Measurements from ENCODE around the gene C1QTNF12.

The C1QTNF12 gene

DNA sequence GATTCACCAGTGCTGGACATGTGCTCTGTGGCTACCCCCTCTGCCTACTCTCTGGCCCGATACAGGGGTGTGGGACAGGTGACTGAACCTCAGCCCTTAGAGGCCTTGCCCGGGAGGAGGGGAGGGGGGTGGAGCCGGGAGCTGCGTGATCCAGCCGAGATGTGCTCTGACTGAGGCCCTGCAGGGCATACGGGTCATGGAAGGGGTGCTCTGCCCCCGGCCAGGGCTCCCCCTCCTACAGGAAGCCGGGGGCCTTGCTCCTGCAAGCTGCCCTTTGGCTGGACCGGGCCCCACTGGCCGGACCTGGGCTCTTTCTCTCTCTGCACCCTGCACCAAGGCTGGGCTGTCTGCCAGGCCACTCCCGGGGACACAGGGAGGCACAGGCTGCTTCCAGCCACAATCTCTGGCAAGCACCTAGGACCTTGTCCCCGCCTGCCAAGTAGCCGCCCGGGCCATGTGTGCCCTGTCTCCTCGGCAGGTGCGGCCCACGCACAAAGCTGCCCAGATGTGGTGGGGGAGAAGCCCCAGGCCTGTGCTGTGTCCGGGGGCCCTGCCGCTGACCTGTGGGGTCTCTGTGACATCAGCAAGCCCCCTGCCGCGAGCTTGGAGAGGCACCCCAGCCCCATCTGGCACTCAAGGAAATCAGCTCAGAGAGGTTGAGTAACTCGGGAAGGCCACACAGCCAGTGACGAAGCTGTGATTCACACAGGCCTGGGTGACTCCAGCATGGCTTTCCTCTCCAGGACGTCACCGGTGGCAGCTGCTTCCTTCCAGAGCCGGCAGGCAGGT, 35.2 kb upstream of the C1QTNF12 start:
- no peak for DNase-seq (ENCODE audit: low spot score)

DNA sequence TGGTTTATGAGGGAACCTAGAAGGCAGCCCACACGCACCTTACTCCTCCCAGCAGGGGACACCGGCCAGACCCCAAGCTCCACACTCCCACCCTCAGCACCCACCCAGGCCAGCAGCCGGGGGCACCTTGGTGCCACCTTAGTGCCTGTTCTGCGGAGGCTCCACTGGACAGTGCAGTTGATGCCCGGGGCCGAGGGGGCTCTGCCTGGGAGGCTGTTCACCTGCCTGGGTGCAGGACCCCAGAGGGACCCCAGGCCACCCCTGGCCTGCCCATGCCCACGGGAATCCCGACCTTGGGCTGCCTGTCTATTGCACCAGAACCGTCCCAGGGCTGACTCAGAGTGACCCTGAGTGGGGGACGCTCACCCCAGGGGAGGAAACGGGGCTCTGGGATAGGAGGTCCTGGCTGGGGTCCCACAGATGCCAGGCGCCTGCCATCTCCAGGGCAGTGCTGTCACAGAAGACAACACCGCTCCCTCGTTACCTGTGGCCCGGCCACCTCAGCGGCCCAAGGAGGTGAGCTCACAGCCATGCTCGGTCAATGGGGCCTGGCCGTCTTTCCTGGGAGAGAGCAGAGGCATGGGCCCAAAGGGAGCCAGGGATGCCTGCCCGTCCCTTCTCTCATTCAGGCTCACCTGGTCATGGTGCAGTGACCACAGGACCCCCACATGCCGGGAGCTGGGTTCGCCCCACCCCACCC, 34.4 kb upstream of the C1QTNF12 start:
- DNase-seq (ENCODE audit: low spot score): no peak

GRCh38 chr1:1279028-1279427, 32.5 kb upstream of the C1QTNF12 start:
- no peak for DNase-seq (ENCODE audit: low spot score)

GRCh38 chr1:1278620-1279019, 32.1 kb upstream of the C1QTNF12 start:
- no peak for DNase-seq (ENCODE audit: low spot score)

DNA sequence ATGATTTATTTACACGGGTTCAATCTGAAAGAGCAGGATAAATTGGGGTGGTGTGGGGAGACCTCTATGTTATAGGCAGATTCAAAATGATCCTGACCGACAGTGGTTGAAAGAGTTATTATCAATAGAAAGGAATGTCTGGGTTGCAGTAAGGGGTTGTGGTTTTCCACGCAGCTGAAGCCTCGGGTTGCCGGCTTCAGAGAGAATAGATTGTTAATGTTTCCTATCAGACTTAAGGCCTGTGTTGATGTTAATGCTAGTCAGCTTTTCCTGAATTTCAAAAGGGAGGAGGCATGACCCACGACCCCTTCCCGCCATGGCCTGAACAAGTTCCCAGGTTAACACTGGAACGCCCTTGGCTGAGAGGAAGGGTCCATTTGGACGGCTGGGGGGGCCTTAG, 29.3 kb upstream of the C1QTNF12 start:
- DNase-seq (ENCODE audit: low spot score): no peak

GRCh38 chr1:1274931-1275431, 28.5 kb upstream of the C1QTNF12 start:
- DNase-seq (ENCODE audit: low spot score): no peak

GRCh38 chr1:1274299-1274930, 27.9 kb upstream of the C1QTNF12 start:
- DNase-seq (ENCODE audit: low spot score): no peak

- peak; percentile 93 for DNase-seq (ENCODE audit: low spot score)
Observed at GRCh38 chr1:1273512-1274298, 27.2 kb upstream of the C1QTNF12 start, which contains the start of gene UBE2J2. UBE2J2 (minus strand) TSS chr1:1273854; CDS start chr1:1267992, 5,862 bp downstream.

GRCh38 chr1:1273209-1273511, 26.6 kb upstream of the C1QTNF12 start:
- no peak for DNase-seq (ENCODE audit: low spot score)

- DNase-seq (ENCODE audit: low spot score): no peak
Observed at GRCh38 chr1:1272341-1273208, 26.1 kb upstream of the C1QTNF12 start.

DNA sequence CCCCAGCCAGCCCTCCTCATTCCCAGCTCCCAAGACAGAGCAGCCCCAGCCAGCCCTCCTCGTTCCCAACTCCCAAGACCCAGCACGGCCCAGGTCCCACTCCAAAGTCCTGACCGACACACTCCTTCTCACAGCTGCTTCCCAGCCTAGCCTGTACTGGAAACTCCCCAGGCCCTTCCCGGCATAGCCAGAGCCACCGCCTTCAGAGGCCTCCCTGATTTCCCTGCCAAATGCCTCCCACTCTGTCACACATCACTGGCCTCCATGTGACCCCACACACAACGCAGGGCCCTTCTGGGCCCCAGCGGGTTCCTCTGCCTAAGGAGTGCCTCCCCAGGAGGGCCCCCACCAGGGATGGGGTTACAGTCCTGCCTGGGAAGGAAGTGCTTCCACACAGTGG, 24.3 kb upstream of the C1QTNF12 start:
- no peak for DNase-seq (ENCODE audit: low spot score)

- no peak for DNase-seq (ENCODE audit: low spot score)
Observed at GRCh38 chr1:1268284-1268682, 21.8 kb upstream of the C1QTNF12 start.

DNA sequence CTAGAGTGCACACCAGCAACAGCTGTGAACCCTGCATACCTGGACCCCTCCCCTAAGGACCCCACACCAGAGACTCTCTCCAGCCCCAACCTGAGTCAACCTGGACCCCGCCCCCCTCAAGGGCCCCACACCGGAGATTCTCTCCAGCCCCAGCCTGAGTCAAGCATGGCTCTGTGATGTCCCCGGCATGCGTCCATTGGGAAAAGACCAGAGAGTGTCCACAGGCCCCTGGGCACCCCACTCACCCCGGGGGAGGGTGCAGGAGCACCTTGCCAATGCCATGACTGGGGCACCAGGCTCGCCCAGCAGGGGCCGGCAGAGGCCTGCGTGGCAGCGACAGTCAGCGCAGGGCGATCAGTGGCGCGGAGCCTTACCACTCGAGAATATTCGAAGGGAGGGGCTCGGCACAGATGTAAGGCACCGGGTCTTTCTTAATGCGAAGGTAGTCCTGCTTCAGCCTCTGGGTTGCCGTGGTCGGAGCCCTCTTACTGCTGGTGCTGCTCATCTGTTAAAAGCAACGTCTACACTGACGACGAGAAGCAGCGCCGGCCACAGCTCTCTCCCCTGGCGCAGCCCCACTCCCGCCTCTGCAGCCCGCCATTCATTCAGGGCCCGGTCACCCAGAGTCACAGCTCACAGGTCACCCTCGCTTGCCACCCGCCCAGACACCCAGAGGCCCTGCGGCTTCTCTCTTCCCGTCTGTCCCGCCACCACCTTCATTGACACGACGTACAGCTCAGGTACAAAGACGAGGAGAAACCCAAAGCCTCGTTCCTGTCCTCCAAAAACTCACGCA, 21.2 kb upstream of the C1QTNF12 start:
- DNase-seq (ENCODE audit: low spot score): no peak

- DNase-seq (ENCODE audit: low spot score): no peak
Observed at GRCh38 chr1:1264868-1265272, 18.3 kb upstream of the C1QTNF12 start.

GRCh38 chr1:1264026-1264425, 17.5 kb upstream of the C1QTNF12 start:
- no peak for DNase-seq (ENCODE audit: low spot score)

GRCh38 chr1:1262758-1263157, 16.2 kb upstream of the C1QTNF12 start:
- no peak for DNase-seq (ENCODE audit: low spot score)

- DNase-seq (ENCODE audit: low spot score): no peak
Observed at GRCh38 chr1:1262071-1262470, 15.5 kb upstream of the C1QTNF12 start.

DNA sequence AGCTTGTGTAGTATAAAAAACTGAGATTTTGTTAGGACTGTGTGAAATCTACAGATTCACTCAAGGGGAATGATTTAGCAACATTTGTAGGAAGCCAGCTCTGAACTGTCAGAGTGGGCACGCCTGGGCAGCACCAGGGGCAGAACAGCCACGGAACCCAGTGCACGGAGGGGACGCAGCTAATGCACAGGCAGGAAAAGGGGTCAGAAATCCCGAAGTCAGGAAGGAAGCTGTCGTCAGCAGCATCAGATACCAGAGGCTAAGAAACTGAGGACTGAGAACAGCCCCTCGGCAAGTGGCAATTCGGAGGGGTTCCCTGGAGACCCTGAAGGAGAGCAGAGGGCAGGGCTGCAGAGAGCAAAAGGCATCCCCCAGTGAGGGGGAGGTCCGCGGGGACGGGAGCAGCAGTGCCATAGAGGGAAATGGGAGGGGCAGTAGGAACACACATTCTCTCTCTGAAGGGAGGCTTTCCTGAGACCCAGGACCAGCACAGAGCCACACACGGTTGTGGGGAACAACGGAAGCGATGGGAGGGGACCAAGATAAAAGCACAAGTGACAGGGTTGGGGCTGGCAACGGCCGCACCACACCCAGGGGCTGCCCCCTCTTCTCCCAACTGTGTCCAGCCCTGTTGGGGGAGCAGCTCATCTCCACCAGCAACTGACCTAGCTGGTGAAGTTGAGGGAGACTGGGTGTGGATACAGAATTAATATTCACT, 14.5 kb upstream of the C1QTNF12 start:
- no peak for DNase-seq (ENCODE audit: low spot score)

- DNase-seq (ENCODE audit: low spot score): no peak
Observed at GRCh38 chr1:1259951-1260600, 13.6 kb upstream of the C1QTNF12 start.

Measured in activated CD4-positive, alpha-beta T cell treated with anti-CD3 and anti-CD28 coated beads, Interleukin-2, Interleukin-4, amounts not matched to agents 100 ng/mL and 50 ng/mL, durations not matched to agents 16 hours and 8 hours (primary cell).